K562 (cell line): ENCODE data around the gene DAPK2. TPM values are rescaled to one million over a fixed set of nuclear protein-coding genes. Genes with fewer than 3 reads are reported as not detected.

Experiments
- ARHGAP35 ChIP-seq: fragments of 450-650 bp; IDR thresholded peaks from 2 replicates; pipeline ENCODE4 v1.6.1; 2018; ENCODE audit not compliant: partially characterized antibody
- ARNT ChIP-seq, 2 experiments: fragments of 450-650 bp; IDR thresholded peaks; 2 replicates each; pipeline ENCODE4 v1.6.1; 2016; ENCODE audit warnings: mild to moderate bottlenecking in 1 of 2
- KDM2B ChIP-seq: fragments of 250-450 bp; sonication (Bioruptor Pico); IDR thresholded peaks from 2 replicates; pipeline ENCODE4 v1.8.0; 2021; ENCODE audit warnings: mild to moderate bottlenecking, moderate library complexity
- KDM5B ChIP-seq: fragments of 200-600 bp; sonication (generic); IDR thresholded peaks from 2 replicates; pipeline ENCODE4 v1.6.1; 2012; ENCODE audit warnings: low read depth, mild to moderate bottlenecking, moderate library complexity, low read length, control low read depth, inconsistent platforms; ENCODE audit not compliant: insufficient replicate concordance
- OTX1 ChIP-seq: fragments of 450-650 bp; formaldehyde crosslinking; IDR thresholded peaks from 2 replicates; pipeline ENCODE4 v1.4.0; 2022; ENCODE audit warnings: mild to moderate bottlenecking
- XRCC3 ChIP-seq: fragments of 450-650 bp; IDR thresholded peaks from 2 replicates; pipeline ENCODE4 v1.6.1; 2017; ENCODE audit warnings: mild to moderate bottlenecking, moderate library complexity
- ZKSCAN1 ChIP-seq: fragments of 150-350 bp; IDR thresholded peaks from 2 replicates; pipeline ENCODE4 v1.6.1; 2016; ENCODE audit warnings: low read depth, low read length
- ZNF165 ChIP-seq: fragments of 250-450 bp; sonication (Bioruptor Pico); IDR thresholded peaks from 2 replicates; pipeline ENCODE4 v1.4.0; 2020; ENCODE audit warnings: borderline replicate concordance
- ZNF561 ChIP-seq: fragments of 450-650 bp; formaldehyde crosslinking; conservative IDR thresholded peaks from 2 replicates; pipeline ENCODE4 v1.4.0; 2020; ENCODE audit warnings: mild to moderate bottlenecking, moderate library complexity
- polyA plus RNA-seq, 8 experiments: library from polyadenylated mRNA; depleted of rRNA in 4 of 8; stranded (reverse) in 5 of 8; unstranded in 3 of 8; fragments of >200 nt; fragmentation: Nextera tagmentation in 2 of 8; fragmentation: Illumina TruSeq in 1 of 8; extraction: Ambion mirVana in 2 of 8; extraction: Trizol in 1 of 8; gene quantifications; 2 replicates each; pipeline versions ENCODE4 v1.2.1 to v1.2.3, GENCODE V29; 2011 to 2014; ENCODE audit warnings: inconsistent platforms in 1 of 8, missing spikeins in 1 of 8
- total RNA-seq, 7 experiments: library from RNA; depleted of rRNA in 6 of 7; stranded (reverse); fragments of >200 nt in 6 of 7; fragmentation: Illumina TruSeq in 2 of 7; extraction: Trizol in 2 of 7; gene quantifications; 2 replicates each; pipeline versions ENCODE4 v1.2.1 to v1.2.3, GENCODE V29; 2011 to 2021; ENCODE audit warnings: low replicate concordance in 1 of 7
- TF ChIP-seq, protein P1 (sequence below), 2 experiments: fragments of 450-650 bp; formaldehyde crosslinking in 1 of 2; IDR thresholded peaks; 2 replicates each; pipeline versions ENCODE4 v1.4.0 to v1.6.1; 2014 to 2020; ENCODE audit warnings: mild to moderate bottlenecking in 2 of 2, borderline replicate concordance in 1 of 2, low read depth in 1 of 2
- TF ChIP-seq, protein P2 (sequence below): sonication (generic); formaldehyde crosslinking; IDR thresholded peaks from 2 replicates; pipeline ENCODE4 v1.5.0; 2020; ENCODE audit warnings: missing genetic modification reagents
- TF ChIP-seq, protein P3 (sequence below): fragments of 250-450 bp; sonication (Bioruptor Pico); IDR thresholded peaks from 2 replicates; pipeline ENCODE4 v1.6.1; 2021; ENCODE audit warnings: mild to moderate bottlenecking

The DAPK2 gene
- total and polyA plus RNA-seq, 9 of the 15 experiments (the other 6 are each of a cell fraction or from before 2014, with no cell fraction given): 0.14 to 5.2 (median 2.2) TPM

DNA sequence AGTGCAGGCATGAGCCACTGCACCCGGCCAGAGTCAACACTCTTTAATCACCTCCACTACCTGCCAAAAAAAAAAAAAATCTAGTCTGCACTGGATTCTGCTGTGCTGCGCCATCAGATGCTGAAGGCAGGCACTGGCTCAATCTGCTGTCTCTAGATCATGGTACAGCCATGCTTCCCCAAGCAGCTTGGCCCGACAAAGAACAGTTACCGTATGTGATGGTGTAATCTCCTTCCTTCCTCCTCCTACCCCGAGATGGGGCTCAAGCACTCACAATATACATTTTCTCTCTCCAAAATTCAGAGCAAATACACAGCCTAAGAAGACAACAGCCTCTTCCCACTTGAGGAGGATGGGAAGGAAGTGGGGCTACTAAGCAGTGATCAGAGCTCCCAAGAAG, 45.1 kb downstream of the DAPK2 start (continued):
- TF ChIP-seq, protein P1, sequence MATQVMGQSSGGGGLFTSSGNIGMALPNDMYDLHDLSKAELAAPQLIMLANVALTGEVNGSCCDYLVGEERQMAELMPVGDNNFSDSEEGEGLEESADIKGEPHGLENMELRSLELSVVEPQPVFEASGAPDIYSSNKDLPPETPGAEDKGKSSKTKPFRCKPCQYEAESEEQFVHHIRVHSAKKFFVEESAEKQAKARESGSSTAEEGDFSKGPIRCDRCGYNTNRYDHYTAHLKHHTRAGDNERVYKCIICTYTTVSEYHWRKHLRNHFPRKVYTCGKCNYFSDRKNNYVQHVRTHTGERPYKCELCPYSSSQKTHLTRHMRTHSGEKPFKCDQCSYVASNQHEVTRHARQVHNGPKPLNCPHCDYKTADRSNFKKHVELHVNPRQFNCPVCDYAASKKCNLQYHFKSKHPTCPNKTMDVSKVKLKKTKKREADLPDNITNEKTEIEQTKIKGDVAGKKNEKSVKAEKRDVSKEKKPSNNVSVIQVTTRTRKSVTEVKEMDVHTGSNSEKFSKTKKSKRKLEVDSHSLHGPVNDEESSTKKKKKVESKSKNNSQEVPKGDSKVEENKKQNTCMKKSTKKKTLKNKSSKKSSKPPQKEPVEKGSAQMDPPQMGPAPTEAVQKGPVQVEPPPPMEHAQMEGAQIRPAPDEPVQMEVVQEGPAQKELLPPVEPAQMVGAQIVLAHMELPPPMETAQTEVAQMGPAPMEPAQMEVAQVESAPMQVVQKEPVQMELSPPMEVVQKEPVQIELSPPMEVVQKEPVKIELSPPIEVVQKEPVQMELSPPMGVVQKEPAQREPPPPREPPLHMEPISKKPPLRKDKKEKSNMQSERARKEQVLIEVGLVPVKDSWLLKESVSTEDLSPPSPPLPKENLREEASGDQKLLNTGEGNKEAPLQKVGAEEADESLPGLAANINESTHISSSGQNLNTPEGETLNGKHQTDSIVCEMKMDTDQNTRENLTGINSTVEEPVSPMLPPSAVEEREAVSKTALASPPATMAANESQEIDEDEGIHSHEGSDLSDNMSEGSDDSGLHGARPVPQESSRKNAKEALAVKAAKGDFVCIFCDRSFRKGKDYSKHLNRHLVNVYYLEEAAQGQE (IDR thresholded peaks at IDR 0.05; ENCODE audit: borderline replicate concordance): no peak
- TF ChIP-seq, protein P1 (CRISPR knock-in tag; IDR thresholded peaks at IDR 0.05; ENCODE audit: low read depth): no peak
- TF ChIP-seq KDM2B (CRISPR knock-in tag): no peak
- TF ChIP-seq ZNF561 (CRISPR knock-in tag): no peak
- no peak for TF ChIP-seq ARHGAP35
- TF ChIP-seq, protein P2, sequence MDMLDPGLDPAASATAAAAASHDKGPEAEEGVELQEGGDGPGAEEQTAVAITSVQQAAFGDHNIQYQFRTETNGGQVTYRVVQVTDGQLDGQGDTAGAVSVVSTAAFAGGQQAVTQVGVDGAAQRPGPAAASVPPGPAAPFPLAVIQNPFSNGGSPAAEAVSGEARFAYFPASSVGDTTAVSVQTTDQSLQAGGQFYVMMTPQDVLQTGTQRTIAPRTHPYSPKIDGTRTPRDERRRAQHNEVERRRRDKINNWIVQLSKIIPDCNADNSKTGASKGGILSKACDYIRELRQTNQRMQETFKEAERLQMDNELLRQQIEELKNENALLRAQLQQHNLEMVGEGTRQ (CRISPR knock-in tag): no peak
- TF ChIP-seq XRCC3: no peak
- TF ChIP-seq, protein P3, sequence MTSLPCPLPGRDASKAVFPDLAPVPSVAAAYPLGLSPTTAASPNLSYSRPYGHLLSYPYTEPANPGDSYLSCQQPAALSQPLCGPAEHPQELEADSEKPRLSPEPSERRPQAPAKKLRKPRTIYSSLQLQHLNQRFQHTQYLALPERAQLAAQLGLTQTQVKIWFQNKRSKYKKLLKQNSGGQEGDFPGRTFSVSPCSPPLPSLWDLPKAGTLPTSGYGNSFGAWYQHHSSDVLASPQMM (CRISPR knock-in tag): no peak
- no peak for TF ChIP-seq ARNT (IDR thresholded peaks at IDR 0.05)
- TF ChIP-seq KDM5B: no peak
- no peak for TF ChIP-seq OTX1
- TF ChIP-seq ZNF165 (CRISPR knock-in tag): no peak
- no peak for TF ChIP-seq ZKSCAN1
